ENCODE data around the gene FIZ1.

FIZ1 gene

DNA sequence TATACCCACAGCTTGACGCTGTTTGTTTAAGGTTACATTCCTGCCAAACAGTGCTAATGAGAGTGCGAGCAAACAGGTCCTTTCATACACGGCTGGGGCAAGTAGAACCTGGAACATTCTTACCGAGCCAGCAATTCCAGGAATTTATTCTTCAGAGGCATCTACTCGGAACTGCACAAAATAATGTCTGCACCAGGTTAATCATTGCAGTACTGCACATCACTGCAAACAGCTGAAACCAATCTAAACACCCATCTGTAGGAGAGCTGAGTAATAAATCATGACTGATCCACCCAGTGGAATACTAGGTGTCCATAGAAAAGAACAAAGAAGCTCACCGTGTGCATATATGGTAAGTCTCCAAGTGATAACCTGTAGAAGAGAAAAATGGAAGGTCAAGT is 17.5 kb downstream of the FIZ1 start:
- no peak for DNase-seq (ENCODE audit: low read depth, low spot score)
- Histone ChIP-seq H3K9ac (ENCODE audit: insufficient read length, low read depth) (no peak overlapping the region), H3K4me3 (ENCODE audit: insufficient read length, low read depth) (no peak overlapping the region), H3K27me3 (ENCODE audit: insufficient read depth, insufficient read length) (no peaks in the 10 kb centered on the region), H3K4me1 (ENCODE audit: insufficient read depth, insufficient read length) (no peaks in the 10 kb centered on the region), H3K9me3 (ENCODE audit: insufficient read depth, low read length) (no peaks in the 10 kb centered on the region), H3K36me3 (ENCODE audit: insufficient read depth, insufficient read length, low read length) (peaks cover 20% of the 10 kb centered on the region)
- TF ChIP-seq ZNF274 (IDR thresholded peaks at IDR 0.05; ENCODE audit: low read depth, low read length): no peak
- no peak for TF ChIP-seq YY1 (IDR thresholded peaks at IDR 0.05; ENCODE audit: insufficient read depth, insufficient read length)
- TF ChIP-seq SUZ12 (IDR thresholded peaks at IDR 0.05; ENCODE audit: extremely low read depth, insufficient read depth, insufficient read length): no peak

- Histone ChIP-seq H3K4me3 (ENCODE audit: insufficient read length, low read depth) (peak overlapping the region; percentile 31), H3K9ac (ENCODE audit: insufficient read length, low read depth) (no peak overlapping the region), H3K9me3 (ENCODE audit: insufficient read depth, low read length) (no peaks in the 10 kb centered on the region), H3K4me1 (ENCODE audit: insufficient read depth, insufficient read length) (no peaks in the 10 kb centered on the region), H3K27me3 (ENCODE audit: insufficient read depth, insufficient read length) (no peaks in the 10 kb centered on the region), H3K36me3 (ENCODE audit: insufficient read depth, insufficient read length, low read length) (peaks cover 24% of the 10 kb centered on the region)
- no peak for TF ChIP-seq YY1 (IDR thresholded peaks at IDR 0.05; ENCODE audit: insufficient read depth, insufficient read length)
- TF ChIP-seq ZNF274 (IDR thresholded peaks at IDR 0.05; ENCODE audit: low read depth, low read length): no peak
- TF ChIP-seq SUZ12 (IDR thresholded peaks at IDR 0.05; ENCODE audit: extremely low read depth, insufficient read depth, insufficient read length): no peak
- DNase-seq (ENCODE audit: low read depth, low spot score): no peak
Observed at GRCh38 chr19:55581145-55581822, 18.0 kb downstream of the FIZ1 start.

DNA sequence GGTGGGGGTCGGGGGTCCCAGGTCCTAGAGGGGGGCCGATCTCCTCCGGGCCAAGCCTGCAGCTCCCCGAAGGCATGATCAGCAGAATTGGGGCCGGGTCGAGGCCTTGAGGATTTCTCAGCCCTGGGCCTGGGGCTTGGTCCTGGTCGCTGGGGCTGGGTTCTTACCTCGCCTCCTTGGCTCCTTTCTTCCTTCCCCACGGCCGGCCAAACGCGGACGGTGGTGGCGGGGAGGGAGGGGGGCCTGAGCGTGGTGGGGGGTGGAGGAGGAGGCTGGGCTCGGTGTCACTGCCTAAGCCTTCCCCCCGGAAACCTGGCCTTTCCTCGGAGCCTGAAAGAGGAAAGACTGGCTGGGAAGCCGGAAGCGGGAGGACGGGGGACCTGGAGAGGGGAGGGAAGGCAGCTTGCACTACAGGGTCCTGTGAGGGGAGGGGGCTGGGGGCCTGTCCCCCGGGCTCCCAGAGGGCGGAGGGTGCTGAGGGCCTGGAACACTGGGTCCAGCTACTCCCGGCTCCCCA is 18.6 kb downstream of the FIZ1 start, which contains the start of gene ZNF579:
ZNF579 (minus strand) TSS at position 221 of the 517 bp plus-strand sequence. CDS start 1,209 bp downstream, outside the sequence.
- H3K4me3 ChIP-seq (ENCODE audit: insufficient read length, low read depth): peak within 1 kb of the TSS; percentile 72
- no peaks in the 10 kb centered on the region for H3K4me1 ChIP-seq (ENCODE audit: insufficient read depth, insufficient read length)
- no peak for TF ChIP-seq SUZ12 (IDR thresholded peaks at IDR 0.05; ENCODE audit: extremely low read depth, insufficient read depth, insufficient read length)
- TF ChIP-seq YY1 (IDR thresholded peaks at IDR 0.05; ENCODE audit: insufficient read depth, insufficient read length): no peak
- no peak for TF ChIP-seq ZNF274 (IDR thresholded peaks at IDR 0.05; ENCODE audit: low read depth, low read length)
- peak within 1 kb of the TSS; percentile 82 for H3K9ac ChIP-seq (ENCODE audit: insufficient read length, low read depth)
- peak; percentile 77 for DNase-seq (ENCODE audit: low read depth, low spot score)
- H3K27me3 ChIP-seq (ENCODE audit: insufficient read depth, insufficient read length): no peaks in the 10 kb centered on the region
- H3K9me3 ChIP-seq (ENCODE audit: insufficient read depth, low read length): no peaks in the 10 kb centered on the region
- H3K36me3 ChIP-seq (ENCODE audit: insufficient read depth, insufficient read length, low read length): peaks cover 24% of the 10 kb centered on the region

DNA sequence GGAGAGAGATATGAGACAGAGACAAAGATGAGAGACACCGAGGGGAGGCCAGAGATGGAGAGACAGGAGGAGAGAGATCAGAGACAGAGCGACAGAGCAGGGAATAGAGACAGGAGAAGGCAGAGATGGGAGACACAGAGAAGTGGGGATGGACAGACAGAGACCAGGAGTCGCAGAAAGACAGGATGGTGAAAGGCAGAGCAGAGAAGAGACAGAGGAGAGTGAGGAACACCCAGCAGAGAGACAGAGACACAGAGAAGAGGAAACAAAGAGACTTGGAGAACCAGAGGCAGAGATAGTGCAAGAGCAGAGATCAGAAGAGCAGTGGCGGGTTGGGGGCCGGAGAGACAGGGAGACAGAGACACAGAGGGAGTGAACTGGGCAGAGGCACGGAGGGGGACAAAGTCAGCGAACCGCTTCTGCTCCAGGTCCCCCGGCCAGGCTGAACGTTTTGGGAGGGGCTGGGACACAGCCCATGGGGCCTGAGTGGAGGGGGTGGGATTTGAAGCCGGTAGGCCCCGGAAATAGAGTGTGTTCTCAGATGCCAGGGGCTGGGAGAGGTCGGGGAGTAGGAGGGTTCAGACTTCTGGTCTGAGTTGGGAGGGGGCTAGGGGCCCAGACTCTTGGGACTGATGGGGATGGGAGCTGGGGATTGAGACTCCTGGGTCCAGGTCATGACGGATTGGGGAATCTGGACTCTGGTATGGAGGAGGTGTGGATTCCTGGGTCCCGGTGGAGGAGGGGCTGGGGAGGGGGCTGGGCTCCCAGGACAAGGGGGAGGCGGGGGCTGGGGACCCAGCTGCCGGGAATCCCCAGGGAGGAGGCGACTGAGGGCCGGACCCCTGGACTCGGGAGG is 19.3 kb downstream of the FIZ1 start:
- no peaks in the 10 kb centered on the region for H3K27me3 ChIP-seq (ENCODE audit: insufficient read depth, insufficient read length)
- H3K36me3 ChIP-seq (ENCODE audit: insufficient read depth, insufficient read length, low read length): peaks cover 24% of the 10 kb centered on the region
- peak overlapping the region; percentile 82 for H3K9ac ChIP-seq (ENCODE audit: insufficient read length, low read depth)
- no peaks in the 10 kb centered on the region for H3K4me1 ChIP-seq (ENCODE audit: insufficient read depth, insufficient read length)
- H3K9me3 ChIP-seq (ENCODE audit: insufficient read depth, low read length): no peaks in the 10 kb centered on the region
- TF ChIP-seq YY1 (IDR thresholded peaks at IDR 0.05; ENCODE audit: insufficient read depth, insufficient read length) (no peak), SUZ12 (IDR thresholded peaks at IDR 0.05; ENCODE audit: extremely low read depth, insufficient read depth, insufficient read length) (no peak), ZNF274 (IDR thresholded peaks at IDR 0.05; ENCODE audit: low read depth, low read length) (no peak)
- DNase-seq (ENCODE audit: low read depth, low spot score): no peak
- H3K4me3 ChIP-seq (ENCODE audit: insufficient read length, low read depth): peak overlapping the region; percentile 72

- no peak overlapping the region for H3K9ac ChIP-seq (ENCODE audit: insufficient read length, low read depth)
- no peaks in the 10 kb centered on the region for H3K9me3 ChIP-seq (ENCODE audit: insufficient read depth, low read length)
- DNase-seq (ENCODE audit: low read depth, low spot score): no peak
- no peaks in the 10 kb centered on the region for H3K27me3 ChIP-seq (ENCODE audit: insufficient read depth, insufficient read length)
- TF ChIP-seq SUZ12 (IDR thresholded peaks at IDR 0.05; ENCODE audit: extremely low read depth, insufficient read depth, insufficient read length): no peak
- TF ChIP-seq ZNF274 (IDR thresholded peaks at IDR 0.05; ENCODE audit: low read depth, low read length): no peak
- no peak for TF ChIP-seq YY1 (IDR thresholded peaks at IDR 0.05; ENCODE audit: insufficient read depth, insufficient read length)
- no peaks in the 10 kb centered on the region for H3K4me1 ChIP-seq (ENCODE audit: insufficient read depth, insufficient read length)
- no peak overlapping the region for H3K4me3 ChIP-seq (ENCODE audit: insufficient read length, low read depth)
- peaks cover 24% of the 10 kb centered on the region for H3K36me3 ChIP-seq (ENCODE audit: insufficient read depth, insufficient read length, low read length)
Observed at GRCh38 chr19:55578761-55579747, 20.3 kb downstream of the FIZ1 start.

- no peak for TF ChIP-seq SUZ12 (IDR thresholded peaks at IDR 0.05; ENCODE audit: extremely low read depth, insufficient read depth, insufficient read length)
- no peak for TF ChIP-seq YY1 (IDR thresholded peaks at IDR 0.05; ENCODE audit: insufficient read depth, insufficient read length)
- no peak for TF ChIP-seq ZNF274 (IDR thresholded peaks at IDR 0.05; ENCODE audit: low read depth, low read length)
- no peaks in the 10 kb centered on the region for H3K4me1 ChIP-seq (ENCODE audit: insufficient read depth, insufficient read length)
- H3K27me3 ChIP-seq (ENCODE audit: insufficient read depth, insufficient read length): no peaks in the 10 kb centered on the region
- H3K9ac ChIP-seq (ENCODE audit: insufficient read length, low read depth): no peak overlapping the region
- H3K9me3 ChIP-seq (ENCODE audit: insufficient read depth, low read length): no peaks in the 10 kb centered on the region
- no peak for DNase-seq (ENCODE audit: low read depth, low spot score)
- H3K36me3 ChIP-seq (ENCODE audit: insufficient read depth, insufficient read length, low read length): peaks cover 24% of the 10 kb centered on the region
- H3K4me3 ChIP-seq (ENCODE audit: insufficient read length, low read depth): no peak overlapping the region
Observed at GRCh38 chr19:55578031-55578760, 21.1 kb downstream of the FIZ1 start.

Measured in NT2/D1 (cell line).